Liver (tissue), 3 donors: ENCODE measurements around the gene TSPAN8.

ENCODE experiments used
- CTCF ChIP-seq: fragments of 150-350 bp; IDR thresholded peaks from 2 replicates; pipeline ENCODE4 v1.5.1; 2017; ENCODE audit warnings: improper control_type of control experiment, low read depth, low read length; ENCODE audit not compliant: missing input control
- EGR1 ChIP-seq, 2 donors: IDR thresholded peaks; 2 replicates each; pipeline ENCODE4 v1.6.1; 2016 to 2018; ENCODE audit warnings: antibody characterized with exemption in 2 of 2, low read depth in 2 of 2
- GABPA ChIP-seq, 2 donors: IDR thresholded peaks in 1 of 2; conservative IDR thresholded peaks in 1 of 2; 2 replicates each; pipeline ENCODE4 v1.6.1; 2016; ENCODE audit warnings: antibody characterized with exemption in 2 of 2, mild to moderate bottlenecking in 1 of 2, moderate library complexity in 1 of 2
- JUND ChIP-seq, 2 donors: IDR thresholded peaks; 2 replicates each; pipeline ENCODE4 v1.6.1; 2016; ENCODE audit warnings: antibody characterized with exemption in 2 of 2
- NR2F2 ChIP-seq: IDR thresholded peaks from 2 replicates; pipeline ENCODE4 v1.6.1; 2016; ENCODE audit warnings: antibody characterized with exemption
- RAD21 ChIP-seq, 2 donors: IDR thresholded peaks; 2 replicates each; pipeline ENCODE4 v1.6.1; 2016; ENCODE audit warnings: antibody characterized with exemption in 2 of 2, mild to moderate bottlenecking in 2 of 2
- REST ChIP-seq: IDR thresholded peaks from 2 replicates; pipeline ENCODE4 v1.6.1; 2016; ENCODE audit warnings: antibody characterized with exemption, mild to moderate bottlenecking
- SP1 ChIP-seq: IDR thresholded peaks from 2 replicates; pipeline ENCODE4 v1.6.1; 2018; ENCODE audit warnings: antibody characterized with exemption, mild to moderate bottlenecking
- TAF1 ChIP-seq: conservative IDR thresholded peaks from 2 replicates; pipeline ENCODE4 v1.6.1; 2016; ENCODE audit warnings: antibody characterized with exemption, mild to moderate bottlenecking
- TF ChIP-seq, protein P1 (sequence below): IDR thresholded peaks from 2 replicates; pipeline ENCODE4 v1.6.1; 2016; ENCODE audit warnings: antibody characterized with exemption
- donor health status: healthy.
- donor health status: healthy.

- TF ChIP-seq SP1 = no peak
- TF ChIP-seq CTCF = no peak
- TF ChIP-seq EGR1 (IDR thresholded peaks at IDR 0.05; ENCODE audit: low read depth in 2 of 2) = no peak
- TF ChIP-seq, protein P1, sequence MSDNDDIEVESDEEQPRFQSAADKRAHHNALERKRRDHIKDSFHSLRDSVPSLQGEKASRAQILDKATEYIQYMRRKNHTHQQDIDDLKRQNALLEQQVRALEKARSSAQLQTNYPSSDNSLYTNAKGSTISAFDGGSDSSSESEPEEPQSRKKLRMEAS = no peak
- no peak for TF ChIP-seq JUND (IDR thresholded peaks at IDR 0.05)
- no peak for TF ChIP-seq RAD21 (IDR thresholded peaks at IDR 0.05)
- TF ChIP-seq REST = no peak
- no peak for TF ChIP-seq TAF1
- TF ChIP-seq NR2F2 = no peak
- no peak for TF ChIP-seq GABPA (IDR thresholded peaks at IDR 0.05 in 1 of 2, conservative IDR thresholded peaks at IDR 0.05 in 1 of 2)
Observed at GRCh38 chr12:71085575-71085974, 72.2 kb downstream of the TSPAN8 start.
